ENCODE results near the gene PDE8B. TPM values are rescaled to one million over a fixed set of nuclear protein-coding genes. Genes with fewer than 3 reads are reported as not detected.

The PDE8B gene
- total and polyA plus RNA-seq, 9 donors, result 0.73 to 26.7 (median 6.4) TPM

DNA sequence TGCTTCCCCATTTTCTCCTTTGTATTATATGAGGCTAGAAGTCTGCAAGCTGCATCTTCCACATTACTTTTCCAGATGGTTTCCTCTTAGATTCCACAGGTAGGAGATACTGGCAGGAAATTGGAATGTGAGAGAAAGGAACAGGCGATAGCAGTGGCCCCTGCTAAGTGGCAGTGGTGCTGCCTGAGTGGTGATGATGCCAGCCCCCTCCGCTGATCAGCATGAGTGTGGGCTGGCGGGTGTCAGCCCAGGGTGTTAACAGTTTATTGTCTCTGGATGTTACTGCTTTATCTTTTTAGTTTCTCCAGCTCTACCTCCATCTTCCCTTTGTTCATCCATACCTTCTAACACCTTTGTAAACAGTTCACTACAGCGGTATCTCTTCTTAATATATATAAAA is 13.2 kb downstream of the PDE8B start:
- Histone ChIP-seq H3K4me1 (ENCODE audit: insufficient read depth) (no peaks in the 10 kb centered on the region), H3K4me3 (no peak overlapping the region), H3K27me3 (no peaks in the 10 kb centered on the region), H3K36me3 (no peaks in the 10 kb centered on the region), H3K9me3 (no peaks in the 10 kb centered on the region), H3K27ac (no peak overlapping the region)
- DNase-seq, result no peak
- intact Hi-C loops (cut with DNase I), result no loop called here
- TF ChIP-seq POLR2A (IDR thresholded peaks at IDR 0.05) (no peak), EP300 (IDR thresholded peaks at IDR 0.05) (no peak)
- TF ChIP-seq, protein P1, sequence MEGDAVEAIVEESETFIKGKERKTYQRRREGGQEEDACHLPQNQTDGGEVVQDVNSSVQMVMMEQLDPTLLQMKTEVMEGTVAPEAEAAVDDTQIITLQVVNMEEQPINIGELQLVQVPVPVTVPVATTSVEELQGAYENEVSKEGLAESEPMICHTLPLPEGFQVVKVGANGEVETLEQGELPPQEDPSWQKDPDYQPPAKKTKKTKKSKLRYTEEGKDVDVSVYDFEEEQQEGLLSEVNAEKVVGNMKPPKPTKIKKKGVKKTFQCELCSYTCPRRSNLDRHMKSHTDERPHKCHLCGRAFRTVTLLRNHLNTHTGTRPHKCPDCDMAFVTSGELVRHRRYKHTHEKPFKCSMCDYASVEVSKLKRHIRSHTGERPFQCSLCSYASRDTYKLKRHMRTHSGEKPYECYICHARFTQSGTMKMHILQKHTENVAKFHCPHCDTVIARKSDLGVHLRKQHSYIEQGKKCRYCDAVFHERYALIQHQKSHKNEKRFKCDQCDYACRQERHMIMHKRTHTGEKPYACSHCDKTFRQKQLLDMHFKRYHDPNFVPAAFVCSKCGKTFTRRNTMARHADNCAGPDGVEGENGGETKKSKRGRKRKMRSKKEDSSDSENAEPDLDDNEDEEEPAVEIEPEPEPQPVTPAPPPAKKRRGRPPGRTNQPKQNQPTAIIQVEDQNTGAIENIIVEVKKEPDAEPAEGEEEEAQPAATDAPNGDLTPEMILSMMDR (IDR thresholded peaks at IDR 0.05), result no peak
- 94 to 97% (median 96%) methylated on average over 4 of the region's 4 CpGs for WGBS, 3 donors

DNA sequence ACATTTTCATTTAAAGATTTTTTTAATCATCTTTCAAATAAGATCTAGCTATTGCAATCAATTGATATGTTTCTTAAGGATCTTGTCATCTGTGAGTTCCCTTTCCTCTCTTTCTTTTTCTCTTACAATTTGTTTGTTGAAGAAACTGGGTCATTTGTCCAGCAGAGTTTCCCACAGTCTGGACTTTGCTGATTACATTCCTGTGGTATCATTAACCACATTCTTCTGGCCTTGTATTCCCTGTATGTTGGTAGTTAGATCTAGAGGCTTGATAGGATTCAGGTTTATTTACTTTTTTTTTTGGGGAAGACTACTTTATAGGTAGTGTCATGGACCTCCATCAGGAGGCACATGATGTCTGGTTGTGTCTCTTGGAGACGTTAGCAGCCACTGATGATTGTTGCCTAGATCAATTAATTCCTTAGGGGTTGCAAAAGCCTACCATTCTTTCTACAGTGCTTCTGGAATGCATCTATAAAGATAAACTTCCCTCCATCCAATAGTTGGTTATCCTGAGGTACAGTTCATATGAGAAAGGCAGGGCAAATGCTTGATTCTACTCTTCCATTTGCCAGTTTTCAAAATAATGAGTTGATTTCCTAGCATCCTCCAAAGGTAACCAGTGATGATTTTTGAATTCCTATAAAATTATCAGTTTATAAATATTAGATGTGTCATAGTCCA is 14.3 kb downstream of the PDE8B start:
- H3K36me3 ChIP-seq, result no peaks in the 10 kb centered on the region
- no peaks in the 10 kb centered on the region for H3K9me3 ChIP-seq
- WGBS, 3 donors, result 19 to 39% (median 31%) methylated on average over 1 of the region's 1 CpG
- intact Hi-C loops (cut with DNase I), result no loop called here
- TF ChIP-seq, protein P1 (IDR thresholded peaks at IDR 0.05), result no peak
- TF ChIP-seq POLR2A (IDR thresholded peaks at IDR 0.05) (no peak), EP300 (IDR thresholded peaks at IDR 0.05) (no peak)
- no peak for DNase-seq
- H3K4me1 ChIP-seq (ENCODE audit: insufficient read depth), result no peaks in the 10 kb centered on the region
- H3K27me3 ChIP-seq, result no peaks in the 10 kb centered on the region
- H3K4me3 ChIP-seq, result no peak overlapping the region
- H3K27ac ChIP-seq, result no peak overlapping the region

DNA sequence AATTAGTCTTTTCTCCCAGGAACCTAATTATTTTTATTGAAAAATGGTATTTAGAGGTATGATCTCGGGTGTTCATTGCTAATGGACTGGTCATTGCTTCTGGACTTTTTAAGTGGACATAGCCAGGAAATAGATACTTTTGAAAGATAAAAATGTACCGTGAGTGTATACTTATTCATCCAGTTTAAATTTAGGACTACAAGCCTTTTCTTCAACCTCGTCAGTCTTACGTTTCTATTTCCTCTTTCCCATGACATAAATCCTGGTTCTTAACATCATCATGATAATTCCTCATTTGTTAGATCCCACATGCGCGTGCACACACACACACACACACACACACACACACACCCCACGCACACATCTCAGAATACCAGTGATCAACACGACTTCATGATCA is 15.1 kb downstream of the PDE8B start:
- no peaks in the 10 kb centered on the region for H3K36me3 ChIP-seq
- DNase-seq, result no peak
- H3K4me3 ChIP-seq, result no peak overlapping the region
- H3K27me3 ChIP-seq, result no peaks in the 10 kb centered on the region
- H3K9me3 ChIP-seq, result no peaks in the 10 kb centered on the region
- WGBS, 3 donors, result 78 to 79% (median 79%) methylated on average over 8 of the region's 8 CpGs
- no peak for TF ChIP-seq POLR2A (IDR thresholded peaks at IDR 0.05)
- no peaks in the 10 kb centered on the region for H3K4me1 ChIP-seq (ENCODE audit: insufficient read depth)
- intact Hi-C loops (cut with DNase I), result no loop called here
- no peak overlapping the region for H3K27ac ChIP-seq

DNA sequence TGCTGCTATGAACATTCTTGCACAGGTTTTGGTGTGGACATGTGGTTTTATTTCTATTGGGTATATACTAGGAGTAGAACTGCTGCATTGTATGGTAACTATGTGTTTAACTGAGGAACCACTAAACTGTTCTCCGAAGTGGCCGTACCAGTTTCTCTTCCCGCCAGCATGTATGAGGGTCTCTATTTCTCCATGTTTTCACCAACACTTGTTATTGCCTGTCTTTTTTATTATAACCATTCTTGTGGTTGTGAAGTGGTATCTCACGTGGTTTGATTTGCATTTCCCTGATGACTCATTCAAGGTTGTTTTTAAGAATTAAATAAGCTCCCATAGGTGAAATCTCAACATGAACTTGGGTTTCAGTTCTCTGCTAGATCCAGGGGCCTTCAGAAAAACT is 19.4 kb downstream of the PDE8B start:
- Histone ChIP-seq H3K9me3 (no peaks in the 10 kb centered on the region), H3K36me3 (no peaks in the 10 kb centered on the region), H3K27ac (no peak overlapping the region), H3K4me1 (ENCODE audit: insufficient read depth) (no peaks in the 10 kb centered on the region), H3K4me3 (no peak overlapping the region), H3K27me3 (no peaks in the 10 kb centered on the region)
- 88 to 94% (median 90%) methylated on average over 4 of the region's 4 CpGs for WGBS, 3 donors
- TF ChIP-seq, protein P1 (IDR thresholded peaks at IDR 0.05), result no peak
- no peak for TF ChIP-seq POLR2A (IDR thresholded peaks at IDR 0.05)
- TF ChIP-seq EP300 (IDR thresholded peaks at IDR 0.05), result no peak
- intact Hi-C loops (cut with DNase I), result no loop called here
- DNase-seq, result no peak

DNA sequence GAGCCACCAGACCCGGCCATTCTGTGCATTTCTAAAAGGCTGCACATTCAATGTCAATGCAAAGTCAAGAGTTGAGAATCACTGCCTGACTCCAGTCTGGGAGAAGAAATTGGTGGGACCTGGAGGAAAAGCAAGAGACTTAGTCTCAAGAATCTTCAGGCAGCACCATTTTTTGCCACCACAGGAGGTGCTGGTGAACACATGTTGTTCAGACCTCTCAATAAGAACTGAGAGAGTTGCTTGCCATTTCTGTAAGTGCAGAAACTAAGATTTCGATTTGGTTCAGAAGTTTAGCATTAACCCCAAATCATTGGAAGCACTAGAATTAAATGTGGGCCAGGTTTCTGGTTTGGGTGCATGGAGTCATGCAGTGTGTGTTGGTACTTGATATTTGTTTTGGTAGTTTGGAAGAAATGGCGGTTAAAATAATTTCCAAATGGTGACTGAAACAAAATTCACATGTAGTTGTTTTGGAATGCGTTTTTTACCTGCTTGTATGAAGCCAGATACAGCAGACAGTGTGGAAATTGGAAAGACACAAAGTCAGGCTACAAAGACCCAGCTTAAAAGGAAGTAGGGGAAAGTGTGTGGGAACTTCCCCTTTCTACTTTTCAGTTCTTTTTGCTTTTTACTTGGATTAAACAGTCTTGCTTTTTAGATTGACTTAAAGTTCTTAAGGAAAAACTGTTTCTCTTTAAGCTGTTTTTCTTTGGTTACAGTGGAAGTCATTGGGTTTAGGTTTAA is 20.4 kb downstream of the PDE8B start:
- Histone ChIP-seq H3K4me1 (ENCODE audit: insufficient read depth) (no peaks in the 10 kb centered on the region), H3K9me3 (no peaks in the 10 kb centered on the region), H3K4me3 (no peak overlapping the region), H3K36me3 (no peaks in the 10 kb centered on the region), H3K27ac (no peak overlapping the region), H3K27me3 (no peaks in the 10 kb centered on the region)
- 82 to 92% (median 87%) methylated on average over 4 of the region's 4 CpGs for WGBS, 3 donors
- DNase-seq, result no peak
- intact Hi-C loops (cut with DNase I), result no loop called here
- TF ChIP-seq, protein P1 (IDR thresholded peaks at IDR 0.05), result no peak
- TF ChIP-seq EP300 (IDR thresholded peaks at IDR 0.05) (no peak), POLR2A (IDR thresholded peaks at IDR 0.05) (no peak)

All from ovary (tissue), 9 donors.